AG09309 (cell line): Measurements from ENCODE around the gene NUDT3.
"Not testable (repeated sequence)": the region's sequence is repeated elsewhere in the genome, so short reads cannot be mapped to it uniquely, and the experiment has no call there.

ENCODE experiments used
- DNase-seq: peaks from one replicate; pipeline ENCODE4 v3.0.0-alpha.2; 2010; ENCODE audit warnings: low read depth
- H3K4me3 ChIP-seq: 2 replicates; pipeline ENCODE4 v1.5.1; 2011; ENCODE audit warnings: mild to moderate bottlenecking, low read depth, low read length, moderate library complexity; ENCODE audit not compliant: control insufficient read depth
- CTCF ChIP-seq: IDR thresholded peaks from 2 replicates; pipeline ENCODE4 v1.5.1; 2011; ENCODE audit warnings: mild to moderate bottlenecking, low read depth, low read length, inconsistent platforms; ENCODE audit not compliant: insufficient read depth, control insufficient read depth; ENCODE audit errors: missing control alignments

NUDT3 gene

DNA sequence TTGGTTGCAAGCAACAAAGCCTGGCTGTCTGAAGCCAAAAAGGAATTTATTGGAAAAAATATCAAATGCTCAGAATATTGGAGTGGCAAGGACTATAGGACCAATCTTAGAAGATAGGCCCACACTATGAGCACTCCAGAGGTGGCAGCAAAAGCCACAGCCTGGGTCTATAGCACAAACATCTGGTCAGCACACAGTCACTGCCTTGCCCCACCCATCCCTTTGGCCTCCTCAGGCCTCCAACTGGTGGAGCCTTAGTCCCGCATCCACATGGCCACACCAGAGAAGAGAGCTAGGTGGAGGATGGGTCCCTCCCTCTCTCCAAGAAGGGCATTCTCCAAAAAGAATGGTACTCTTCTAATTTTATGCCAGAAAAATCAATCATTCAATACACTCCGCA is 14.0 kb downstream of the NUDT3 start:
- no peak for DNase-seq
- TF ChIP-seq CTCF: no peak
- H3K4me3 ChIP-seq: no peak overlapping the region

GRCh38 chr6:34377984-34378383 is 14.5 kb downstream of the NUDT3 start:
- DNase-seq: no peak
- no peak for TF ChIP-seq CTCF
- no peak overlapping the region for H3K4me3 ChIP-seq

DNA sequence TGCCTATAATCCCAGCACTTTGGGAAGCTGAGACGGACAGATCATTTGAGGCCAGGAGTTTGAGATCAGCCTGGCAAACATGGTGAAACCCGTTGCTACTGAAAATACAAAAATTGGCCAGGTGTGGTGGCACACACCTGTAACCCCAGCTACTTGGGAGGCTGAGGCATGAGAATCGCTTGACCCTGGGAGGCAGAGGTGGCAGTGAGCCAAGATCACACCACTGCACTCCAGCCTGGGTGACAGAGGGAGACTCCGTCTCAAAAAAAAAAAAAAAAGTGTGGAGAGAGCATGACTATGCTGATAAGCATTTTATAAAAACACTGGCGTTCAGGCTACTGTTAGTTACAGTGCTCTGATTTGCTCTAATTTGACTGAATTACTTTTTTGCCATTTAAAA is 14.9 kb downstream of the NUDT3 start:
- H3K4me3 ChIP-seq, DNase-seq: not testable (repeated sequence)

DNA sequence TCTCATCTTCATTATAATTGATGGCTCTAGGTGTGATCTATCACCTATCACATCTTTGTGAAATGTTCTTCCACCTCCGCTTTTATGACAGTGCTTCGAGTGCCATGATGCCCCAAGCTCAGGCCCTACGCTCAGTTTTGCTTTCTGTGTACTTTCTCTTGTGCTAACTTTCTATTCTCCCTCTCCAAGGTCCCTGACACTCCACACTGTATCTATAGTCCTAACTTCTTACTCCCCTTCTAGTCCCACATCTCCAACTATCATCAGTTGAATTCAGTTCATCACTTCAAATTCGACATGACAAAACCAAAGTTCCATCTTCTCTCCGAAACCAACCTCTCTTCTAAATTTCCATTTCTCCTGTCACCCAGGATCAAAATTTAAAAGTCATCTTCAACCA is 16.6 kb downstream of the NUDT3 start:
- TF ChIP-seq CTCF: no peak
- H3K4me3 ChIP-seq: no peak overlapping the region
- DNase-seq: no peak

DNA sequence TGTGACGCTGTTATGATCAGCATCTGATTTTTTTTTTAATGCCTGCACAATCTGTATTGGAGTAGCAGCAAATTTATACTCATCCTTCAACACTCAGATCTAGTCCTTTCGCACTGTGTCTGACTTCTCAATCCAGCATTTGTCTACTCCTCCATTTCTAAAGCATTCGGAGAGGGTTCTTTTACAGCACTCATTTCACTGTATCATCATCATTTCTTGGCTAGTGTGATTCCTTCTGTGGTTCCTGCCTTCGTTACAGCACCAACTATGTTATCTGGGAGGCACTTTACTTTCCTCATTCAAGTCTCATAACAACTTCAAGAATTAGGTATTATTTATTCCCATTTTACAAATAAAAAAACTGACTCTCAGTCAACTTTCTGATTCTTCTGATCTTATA is 18.0 kb downstream of the NUDT3 start:
- no peak overlapping the region for H3K4me3 ChIP-seq
- no peak for TF ChIP-seq CTCF
- DNase-seq: no peak

DNA sequence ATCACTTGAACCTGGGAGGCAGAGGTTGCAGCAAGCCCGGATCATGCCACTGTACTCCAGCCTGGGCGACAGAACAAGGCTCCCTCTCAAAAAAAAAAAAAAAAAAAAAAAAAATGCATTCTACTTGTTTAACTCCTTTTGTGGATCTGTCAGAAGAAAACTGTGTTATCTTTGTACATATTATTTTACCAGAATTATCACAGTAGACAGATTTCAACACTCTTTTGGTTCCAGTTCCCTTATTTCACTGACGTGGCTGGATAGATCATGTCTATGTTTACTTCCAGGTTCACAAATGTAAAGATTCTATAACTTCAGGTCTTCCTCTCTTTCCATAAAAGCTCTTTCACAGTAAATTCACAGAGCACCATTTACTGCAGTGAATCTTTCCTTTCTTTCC is 18.4 kb downstream of the NUDT3 start:
- no peak overlapping the region for H3K4me3 ChIP-seq
- no peak for TF ChIP-seq CTCF
- DNase-seq: no peak

- DNase-seq: no peak
- TF ChIP-seq CTCF: no peak
- H3K4me3 ChIP-seq: no peak overlapping the region
Measured at GRCh38 chr6:34373511-34373910, 19.0 kb downstream of the NUDT3 start.

DNA sequence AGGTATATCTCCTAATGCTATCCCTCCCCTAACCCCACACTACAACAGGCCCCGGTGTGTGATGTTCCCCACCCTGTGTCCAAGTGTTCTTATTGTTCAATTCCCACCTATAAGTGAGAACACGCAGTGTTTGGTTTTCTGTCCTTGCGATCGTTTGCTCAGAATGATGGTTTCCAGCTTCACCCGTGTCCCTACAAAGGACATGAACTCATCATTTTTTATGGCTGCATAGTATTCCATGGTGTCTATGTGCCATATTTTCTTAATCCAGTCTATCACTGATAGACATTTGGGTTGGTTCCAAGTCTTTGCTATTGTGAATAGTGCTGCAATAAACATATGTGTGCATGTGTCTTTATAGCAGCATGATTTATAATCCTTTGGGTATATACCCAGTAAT is 20.6 kb downstream of the NUDT3 start:
- not testable (repeated sequence) for DNase-seq, H3K4me3 ChIP-seq
